Ovary (tissue), 3 donors: ENCODE measurements around the gene LY6G6D.

Experiments
- POLR2A ChIP-seq: fragments of 450-650 bp; IDR thresholded peaks from one replicate; pipeline ENCODE4 v1.6.1; 2017; ENCODE audit warnings: antibody characterized with exemption, mild to moderate bottlenecking, moderate library complexity
- TF ChIP-seq, protein P1 (sequence below), 3 donors: fragments of 450-650 bp in 2 of 3; fragments of 200-600 bp in 1 of 3; IDR thresholded peaks; one replicate each; pipeline versions ENCODE4 v1.5.1 to v1.8.0; 2016 to 2022; ENCODE audit warnings: antibody characterized with exemption in 3 of 3, mild to moderate bottlenecking in 1 of 3
- donor health status: DM: no; HTN: no; CAD: no.

DNA sequence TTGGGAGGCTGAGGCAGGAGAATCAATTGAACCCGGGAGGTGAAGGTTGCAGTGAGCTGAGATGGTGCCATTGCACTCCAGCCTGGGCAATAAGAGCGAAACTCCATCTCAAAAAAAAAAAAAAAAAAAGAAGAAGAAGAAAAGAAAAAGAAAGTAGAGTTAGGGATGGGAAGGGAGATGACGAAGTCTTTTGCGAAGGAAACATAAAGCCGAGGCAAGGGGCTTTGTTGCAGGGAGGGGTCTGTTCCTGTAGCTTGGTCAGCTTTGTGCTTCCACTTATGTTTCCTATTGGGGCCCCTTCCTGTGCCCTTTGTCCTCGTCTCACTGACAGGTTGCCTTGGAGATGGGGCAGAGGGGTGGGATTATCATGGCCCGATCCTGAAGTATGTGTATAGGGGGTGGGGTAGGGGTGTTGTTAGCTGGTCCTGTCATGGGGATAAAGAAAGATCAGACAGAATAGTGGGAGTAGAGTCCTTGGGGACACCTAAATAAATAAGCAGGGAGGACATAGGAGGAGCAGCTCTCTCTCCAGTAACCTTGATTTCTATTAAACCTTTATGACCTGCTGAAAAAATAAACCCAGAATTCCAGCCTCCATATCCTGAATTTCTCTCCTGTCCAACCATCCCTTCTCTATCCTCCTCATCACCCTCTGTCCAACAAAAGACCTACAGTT, 22.3 kb downstream of the LY6G6D start:
- TF ChIP-seq, protein P1, sequence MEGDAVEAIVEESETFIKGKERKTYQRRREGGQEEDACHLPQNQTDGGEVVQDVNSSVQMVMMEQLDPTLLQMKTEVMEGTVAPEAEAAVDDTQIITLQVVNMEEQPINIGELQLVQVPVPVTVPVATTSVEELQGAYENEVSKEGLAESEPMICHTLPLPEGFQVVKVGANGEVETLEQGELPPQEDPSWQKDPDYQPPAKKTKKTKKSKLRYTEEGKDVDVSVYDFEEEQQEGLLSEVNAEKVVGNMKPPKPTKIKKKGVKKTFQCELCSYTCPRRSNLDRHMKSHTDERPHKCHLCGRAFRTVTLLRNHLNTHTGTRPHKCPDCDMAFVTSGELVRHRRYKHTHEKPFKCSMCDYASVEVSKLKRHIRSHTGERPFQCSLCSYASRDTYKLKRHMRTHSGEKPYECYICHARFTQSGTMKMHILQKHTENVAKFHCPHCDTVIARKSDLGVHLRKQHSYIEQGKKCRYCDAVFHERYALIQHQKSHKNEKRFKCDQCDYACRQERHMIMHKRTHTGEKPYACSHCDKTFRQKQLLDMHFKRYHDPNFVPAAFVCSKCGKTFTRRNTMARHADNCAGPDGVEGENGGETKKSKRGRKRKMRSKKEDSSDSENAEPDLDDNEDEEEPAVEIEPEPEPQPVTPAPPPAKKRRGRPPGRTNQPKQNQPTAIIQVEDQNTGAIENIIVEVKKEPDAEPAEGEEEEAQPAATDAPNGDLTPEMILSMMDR (IDR thresholded peaks at IDR 0.05): no peak
- no peak for TF ChIP-seq POLR2A
